Neural cell (in vitro differentiated cells): ENCODE results near the gene ENTREP1.

ENCODE experiments used
- EP300 ChIP-seq: fragments of 450-650 bp; conservative IDR thresholded peaks from 2 replicates; pipeline ENCODE4 v1.6.1; 2014; ENCODE audit warnings: antibody characterized with exemption, mild to moderate bottlenecking, moderate library complexity; ENCODE audit not compliant: poor library complexity, severe bottlenecking
- POLR2AphosphoS5 ChIP-seq: IDR thresholded peaks from 2 replicates; pipeline ENCODE4 v1.6.1; 2012
- SMC3 ChIP-seq: fragments of 450-650 bp; conservative IDR thresholded peaks from 2 replicates; pipeline ENCODE4 v1.6.1; 2014; ENCODE audit warnings: antibody characterized with exemption, mild to moderate bottlenecking, moderate library complexity; ENCODE audit not compliant: poor library complexity
- TAF1 ChIP-seq: IDR thresholded peaks from 2 replicates; pipeline ENCODE4 v1.6.1; 2012; ENCODE audit warnings: low read depth
- TF ChIP-seq, protein P1 (sequence below): fragments of 450-650 bp; IDR thresholded peaks from 2 replicates; pipeline ENCODE4 v1.5.1; 2014; ENCODE audit warnings: antibody characterized with exemption, mild to moderate bottlenecking, moderate library complexity; ENCODE audit not compliant: poor library complexity, severe bottlenecking

GRCh38 chr9:69376651-69377050 lies 51.6 kb downstream of the ENTREP1 start:
- TF ChIP-seq, protein P1, sequence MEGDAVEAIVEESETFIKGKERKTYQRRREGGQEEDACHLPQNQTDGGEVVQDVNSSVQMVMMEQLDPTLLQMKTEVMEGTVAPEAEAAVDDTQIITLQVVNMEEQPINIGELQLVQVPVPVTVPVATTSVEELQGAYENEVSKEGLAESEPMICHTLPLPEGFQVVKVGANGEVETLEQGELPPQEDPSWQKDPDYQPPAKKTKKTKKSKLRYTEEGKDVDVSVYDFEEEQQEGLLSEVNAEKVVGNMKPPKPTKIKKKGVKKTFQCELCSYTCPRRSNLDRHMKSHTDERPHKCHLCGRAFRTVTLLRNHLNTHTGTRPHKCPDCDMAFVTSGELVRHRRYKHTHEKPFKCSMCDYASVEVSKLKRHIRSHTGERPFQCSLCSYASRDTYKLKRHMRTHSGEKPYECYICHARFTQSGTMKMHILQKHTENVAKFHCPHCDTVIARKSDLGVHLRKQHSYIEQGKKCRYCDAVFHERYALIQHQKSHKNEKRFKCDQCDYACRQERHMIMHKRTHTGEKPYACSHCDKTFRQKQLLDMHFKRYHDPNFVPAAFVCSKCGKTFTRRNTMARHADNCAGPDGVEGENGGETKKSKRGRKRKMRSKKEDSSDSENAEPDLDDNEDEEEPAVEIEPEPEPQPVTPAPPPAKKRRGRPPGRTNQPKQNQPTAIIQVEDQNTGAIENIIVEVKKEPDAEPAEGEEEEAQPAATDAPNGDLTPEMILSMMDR, result no peak
- TF ChIP-seq SMC3 (no peak), EP300 (no peak), POLR2AphosphoS5 (no peak), TAF1 (no peak)
